Immature natural killer cell (primary cell): ENCODE results near the gene SORCS2. TPM values are rescaled to one million over a fixed set of nuclear protein-coding genes. Genes with fewer than 3 reads are reported as not detected.

Experiments
- DNase-seq, 3 donors: peaks; one replicate each; pipeline ENCODE4 v3.0.0; 2022; ENCODE audit warnings: mixed read lengths in 1 of 3
- H3K27ac Mint-ChIP-seq, 6 donors: one replicate each; pipeline ENCODE4 v1.8.0; 2020; ENCODE audit warnings: mixed read lengths in 6 of 6, mild to moderate bottlenecking in 5 of 6, inconsistent platforms in 4 of 6, moderate library complexity in 3 of 6
- H3K27me3 Mint-ChIP-seq, 3 donors: one replicate each; pipeline ENCODE4 v1.8.0; 2020 to 2021; ENCODE audit warnings: low read depth in 3 of 3, mild to moderate bottlenecking in 3 of 3, mixed read lengths in 3 of 3, moderate library complexity in 3 of 3, inconsistent platforms in 1 of 3
- H3K36me3 Mint-ChIP-seq, 3 donors: one replicate each; pipeline ENCODE4 v1.8.0; 2020; ENCODE audit warnings: mixed read lengths in 3 of 3, inconsistent platforms in 2 of 3, mild to moderate bottlenecking in 2 of 3
- H3K4me1 Mint-ChIP-seq, 2 donors: one replicate each; pipeline ENCODE4 v1.8.0; 2020; ENCODE audit warnings: inconsistent platforms in 2 of 2, mild to moderate bottlenecking in 2 of 2, mixed read lengths in 2 of 2, moderate library complexity in 1 of 2
- H3K4me3 Mint-ChIP-seq, 5 donors: one replicate each; pipeline ENCODE4 v1.8.0; 2020; ENCODE audit warnings: mild to moderate bottlenecking in 5 of 5, mixed read lengths in 5 of 5, inconsistent platforms in 3 of 5, moderate library complexity in 3 of 5
- H3K9me3 Mint-ChIP-seq, 6 donors: one replicate each; pipeline ENCODE4 v1.8.0; 2020; ENCODE audit warnings: mild to moderate bottlenecking in 6 of 6, mixed read lengths in 6 of 6, inconsistent platforms in 4 of 6, moderate library complexity in 3 of 6
- polyA plus RNA-seq, 3 donors: library from polyadenylated mRNA; unstranded; fragments of 300-500 nt; fragmentation: Illumina TruSeq; gene quantifications; one replicate each; pipeline ENCODE4 v1.2.3, GENCODE V29; 2021

SORCS2 gene
- polyA plus RNA-seq, 3 donors from 2014 or later, result 0.04 to 0.16 TPM; not detected in 1

DNA sequence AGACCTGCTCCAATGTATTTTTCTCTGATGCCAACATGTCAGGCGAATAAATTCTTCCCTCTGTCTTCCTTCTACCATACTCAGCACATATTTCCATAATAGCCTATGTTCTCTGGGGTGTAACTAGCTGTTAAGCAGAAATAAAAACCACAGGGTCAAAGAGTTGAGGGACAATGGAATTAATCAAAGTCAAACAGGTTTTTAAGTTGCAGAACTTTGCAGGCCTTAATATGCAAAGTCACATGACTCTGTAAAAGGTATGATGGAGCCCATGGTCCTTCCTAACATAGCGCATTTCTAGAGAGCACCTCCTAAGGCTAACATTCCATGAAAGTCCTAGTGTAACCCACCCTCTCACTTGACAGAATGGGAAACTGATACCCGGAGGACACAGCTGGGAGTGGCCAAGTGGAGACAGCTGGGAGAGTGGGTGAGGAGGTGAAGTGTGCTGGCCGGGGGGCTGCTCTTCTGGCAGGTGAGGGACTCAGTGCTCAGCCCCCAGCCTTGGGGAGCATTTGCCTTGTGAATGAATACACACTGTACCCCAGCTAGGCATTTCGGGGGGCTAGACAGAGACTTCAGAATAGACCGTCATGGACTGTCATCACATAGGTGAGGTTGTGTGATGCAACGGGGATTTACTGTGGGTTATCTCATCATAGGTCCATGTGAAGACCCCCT, 8.4 kb upstream of the SORCS2 start:
- Mint-ChIP-seq H3K4me1 (peaks cover 13 to 14% of the 10 kb centered on the region in 2 donors), H3K36me3 (peaks cover 6 to 7% (median 6%) of the 10 kb centered on the region in 3 donors), H3K27ac (peak overlapping the region in 2 of 6 donors; percentile 18 to 31), H3K9me3 (peaks cover 0 to 9% (median 8%) of the 10 kb centered on the region in 6 donors), H3K27me3 (peaks cover 6 to 12% (median 8%) of the 10 kb centered on the region in 3 donors), H3K4me3 (peak overlapping the region in 1 of 5 donors; percentile 54)
- no peak for DNase-seq

DNA sequence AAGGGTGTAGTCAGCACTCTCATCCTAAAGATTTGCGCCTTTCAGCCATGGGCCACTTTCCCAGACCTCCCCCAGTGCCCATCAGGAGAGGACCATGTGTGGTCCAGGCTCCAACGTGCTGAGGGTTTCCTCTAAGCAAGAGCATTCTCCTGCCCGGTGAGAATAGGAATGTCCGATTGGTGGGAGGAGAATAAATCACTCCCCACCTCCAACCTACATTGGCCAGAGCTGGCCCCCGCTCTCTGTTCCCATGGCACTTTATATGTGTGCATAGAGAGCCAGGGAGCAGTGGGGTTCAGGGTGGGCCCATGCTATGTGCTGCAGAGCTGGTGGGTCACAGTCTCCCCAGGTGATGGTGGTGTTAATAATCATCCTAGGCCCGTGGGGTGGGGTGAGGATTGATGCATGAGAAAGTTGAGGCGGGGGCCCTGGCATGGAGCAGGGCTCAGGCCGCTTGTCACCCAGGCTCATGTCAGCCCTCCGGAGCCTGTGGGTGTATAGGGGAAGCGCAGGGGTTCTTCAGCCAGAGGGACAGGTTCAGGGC, 6.8 kb upstream of the SORCS2 start:
- no peak for DNase-seq
- Mint-ChIP-seq H3K9me3 (no peaks in the 10 kb centered on the region), H3K27me3 (peaks cover 6 to 12% (median 9%) of the 10 kb centered on the region in 3 donors), H3K36me3 (no peaks in the 10 kb centered on the region), H3K4me3 (no peak overlapping the region), H3K27ac (no peak overlapping the region), H3K4me1 (peaks cover 13 to 14% of the 10 kb centered on the region in 2 donors)

DNA sequence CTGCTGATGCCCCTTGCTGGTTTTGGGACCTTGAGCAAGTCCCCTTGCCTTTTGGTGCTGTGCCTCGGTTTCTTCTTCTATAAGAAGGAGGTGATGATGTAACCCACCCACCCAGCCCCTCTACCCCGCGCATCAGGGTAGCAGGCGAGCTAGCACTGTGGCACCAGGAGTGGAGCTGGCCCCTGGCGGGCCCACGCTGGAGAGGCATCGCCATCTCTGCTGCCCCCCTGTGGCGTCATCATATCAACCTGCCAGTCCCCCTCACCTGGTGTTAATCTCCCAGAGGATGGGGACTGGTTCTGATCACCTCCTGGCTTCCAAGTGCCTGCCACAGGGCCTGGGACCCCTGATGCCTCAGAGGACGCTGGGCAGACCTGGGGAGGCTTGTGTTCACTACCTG, 6.3 kb upstream of the SORCS2 start:
- Mint-ChIP-seq H3K4me3 (no peak overlapping the region), H3K36me3 (no peaks in the 10 kb centered on the region), H3K27ac (no peak overlapping the region), H3K9me3 (no peaks in the 10 kb centered on the region), H3K4me1 (peaks cover 13 to 14% of the 10 kb centered on the region in 2 donors), H3K27me3 (peaks cover 6 to 15% (median 9%) of the 10 kb centered on the region in 3 donors)
- DNase-seq, result no peak

DNA sequence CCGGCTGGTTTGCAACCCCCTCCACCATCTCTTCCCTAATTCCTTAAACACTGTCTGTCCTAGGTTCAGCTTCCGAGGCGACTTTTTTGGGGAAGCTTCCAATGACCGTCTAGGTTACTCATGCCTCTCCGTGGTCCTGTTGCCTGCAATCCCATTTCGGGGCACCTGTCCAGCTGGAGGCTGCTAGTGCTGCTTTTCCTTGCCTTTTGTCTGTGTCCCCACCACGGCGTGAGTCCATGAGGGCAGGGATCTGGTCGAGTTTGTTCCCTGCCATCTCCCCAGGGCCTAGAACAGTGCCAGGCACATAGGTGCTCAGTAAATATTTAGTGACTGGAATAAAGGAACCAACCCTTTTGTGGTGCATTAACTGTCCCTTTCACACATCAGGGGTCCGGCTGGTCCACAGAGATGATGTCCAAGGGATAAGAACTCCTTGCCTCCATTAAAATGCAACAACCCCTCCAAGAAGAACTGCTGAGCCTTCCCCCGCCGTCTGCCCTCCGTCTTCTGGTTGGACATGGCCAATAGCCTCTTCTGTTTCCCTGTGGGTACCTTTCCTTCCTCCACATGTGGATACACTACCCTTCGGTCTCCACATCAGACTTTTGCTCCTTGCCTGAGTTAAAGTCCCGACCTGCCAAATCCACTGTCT, 5.7 kb upstream of the SORCS2 start:
- Mint-ChIP-seq H3K27me3 (peaks cover 6 to 12% (median 9%) of the 10 kb centered on the region in 3 donors), H3K36me3 (no peaks in the 10 kb centered on the region), H3K4me1 (peaks cover 13 to 14% of the 10 kb centered on the region in 2 donors), H3K27ac (no peak overlapping the region), H3K4me3 (no peak overlapping the region), H3K9me3 (no peaks in the 10 kb centered on the region)
- DNase-seq, result no peak

DNA sequence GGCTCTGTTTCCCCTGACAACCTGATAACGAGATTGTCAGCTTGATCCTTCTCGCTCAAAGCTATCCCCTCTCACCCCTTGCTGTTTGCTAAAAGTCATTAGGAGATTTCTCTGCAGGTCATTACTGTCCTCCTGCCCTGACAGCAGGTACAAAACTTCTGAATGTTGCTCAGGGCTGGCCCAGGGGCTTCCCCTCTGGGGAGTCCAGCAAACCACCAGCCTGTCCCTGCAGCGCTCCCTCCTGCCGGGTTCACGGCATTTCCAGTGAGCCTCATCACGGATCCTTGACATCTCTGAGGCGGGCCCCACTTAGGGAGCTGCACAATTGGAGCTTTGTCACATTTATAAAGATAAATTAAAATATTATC, 5.2 kb upstream of the SORCS2 start:
- peaks cover 13 to 14% of the 10 kb centered on the region in 2 donors for H3K4me1 Mint-ChIP-seq
- H3K9me3 Mint-ChIP-seq, result no peaks in the 10 kb centered on the region
- H3K27me3 Mint-ChIP-seq, result peaks cover 6 to 14% (median 9%) of the 10 kb centered on the region in 3 donors
- H3K36me3 Mint-ChIP-seq, result no peaks in the 10 kb centered on the region
- H3K4me3 Mint-ChIP-seq, result no peak overlapping the region
- DNase-seq, result no peak
- H3K27ac Mint-ChIP-seq, result no peak overlapping the region

DNA sequence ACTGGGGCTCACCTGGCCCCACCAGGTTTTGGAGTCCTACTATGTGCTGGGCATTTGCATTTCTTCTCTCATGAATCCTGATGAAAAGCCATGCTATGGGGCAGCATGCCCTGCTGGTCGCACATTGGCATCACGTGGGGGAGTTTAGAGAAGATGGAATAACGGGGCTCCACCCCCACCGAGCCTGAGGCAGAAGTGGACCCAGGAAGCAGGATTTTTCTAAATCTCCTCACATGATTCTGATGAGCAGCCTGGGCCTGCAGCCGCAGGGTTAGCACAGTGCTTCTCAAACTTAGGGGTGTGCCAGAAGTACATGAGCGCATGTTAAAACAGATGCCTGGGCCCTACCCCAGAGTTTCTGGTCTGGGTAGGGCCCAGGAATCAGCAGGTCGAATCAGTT, 4.6 kb upstream of the SORCS2 start:
- Mint-ChIP-seq H3K4me3 (no peak overlapping the region), H3K27ac (no peak overlapping the region), H3K9me3 (no peaks in the 10 kb centered on the region), H3K36me3 (no peaks in the 10 kb centered on the region), H3K27me3 (peaks cover 6 to 14% (median 9%) of the 10 kb centered on the region in 3 donors), H3K4me1 (peaks cover 12 to 13% of the 10 kb centered on the region in 2 donors)
- no peak for DNase-seq

DNA sequence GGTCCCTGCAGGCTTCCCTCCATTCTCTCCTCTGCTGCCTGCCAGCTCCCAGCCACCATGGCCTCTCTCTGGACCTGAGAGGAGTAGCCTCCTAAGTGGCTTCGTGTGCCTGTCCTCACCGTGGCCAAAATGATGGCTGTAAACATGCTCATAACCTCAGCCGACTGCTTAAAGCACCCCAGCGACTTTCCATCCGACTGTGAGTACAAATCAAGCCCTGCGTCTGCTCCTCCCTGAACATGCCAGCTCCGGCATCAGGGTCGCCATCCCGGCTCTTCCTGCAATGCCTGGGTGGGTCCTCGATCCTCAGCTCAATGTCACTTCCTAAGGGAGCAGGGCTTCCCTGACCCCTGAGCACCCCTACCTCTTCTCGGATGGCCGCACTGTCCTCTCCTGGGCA, 3.3 kb upstream of the SORCS2 start:
- Mint-ChIP-seq H3K4me3 (no peak overlapping the region), H3K27me3 (peaks cover 6 to 10% (median 7%) of the 10 kb centered on the region in 3 donors), H3K9me3 (no peaks in the 10 kb centered on the region), H3K27ac (no peak overlapping the region), H3K36me3 (no peaks in the 10 kb centered on the region), H3K4me1 (no peaks in the 10 kb centered on the region)
- DNase-seq, result no peak

DNA sequence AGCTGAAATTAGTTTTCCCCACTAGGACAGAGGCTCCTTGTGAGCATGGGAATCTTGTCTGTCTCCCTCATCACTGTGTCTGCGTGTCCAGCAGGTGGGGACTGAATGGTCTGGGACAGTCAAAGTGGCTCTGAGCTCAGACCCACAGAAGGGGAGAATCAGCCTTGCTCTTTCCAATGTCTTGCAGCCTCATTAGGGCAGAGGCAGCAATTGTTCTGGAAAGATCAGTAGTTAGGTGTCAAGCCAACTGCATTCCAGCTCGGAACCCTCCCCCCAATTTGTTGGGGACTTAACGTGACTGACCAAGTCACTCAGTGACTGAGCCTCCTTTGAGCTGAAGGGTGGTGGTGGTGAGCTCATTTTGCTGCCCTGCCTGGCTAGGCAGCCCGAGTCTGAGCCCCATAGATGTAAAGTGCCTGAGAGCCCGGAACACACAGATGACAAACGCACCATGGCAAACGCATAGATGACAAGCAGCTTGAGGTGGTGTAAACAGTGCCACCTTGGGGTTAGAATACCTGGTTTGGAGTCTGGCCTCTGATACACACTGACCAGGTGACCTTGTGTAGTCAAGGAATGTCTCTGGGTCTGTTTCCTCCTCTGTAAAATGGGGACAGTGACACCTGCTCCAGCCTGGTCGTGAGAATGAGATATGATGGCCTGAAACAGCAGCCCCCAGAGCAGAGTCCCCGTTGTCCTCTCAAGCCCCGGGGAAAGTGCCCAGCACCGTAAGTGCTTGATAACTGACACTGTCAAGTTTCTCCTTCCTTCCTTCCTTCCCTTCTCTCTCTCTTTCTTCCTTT, 2.7 kb upstream of the SORCS2 start:
- no peak for DNase-seq
- H3K27ac Mint-ChIP-seq, result no peak overlapping the region
- no peaks in the 10 kb centered on the region for H3K4me1 Mint-ChIP-seq
- H3K9me3 Mint-ChIP-seq, result no peaks in the 10 kb centered on the region
- no peak overlapping the region for H3K4me3 Mint-ChIP-seq
- H3K36me3 Mint-ChIP-seq, result no peaks in the 10 kb centered on the region
- peaks cover 8 to 16% (median 11%) of the 10 kb centered on the region in 3 donors for H3K27me3 Mint-ChIP-seq

DNA sequence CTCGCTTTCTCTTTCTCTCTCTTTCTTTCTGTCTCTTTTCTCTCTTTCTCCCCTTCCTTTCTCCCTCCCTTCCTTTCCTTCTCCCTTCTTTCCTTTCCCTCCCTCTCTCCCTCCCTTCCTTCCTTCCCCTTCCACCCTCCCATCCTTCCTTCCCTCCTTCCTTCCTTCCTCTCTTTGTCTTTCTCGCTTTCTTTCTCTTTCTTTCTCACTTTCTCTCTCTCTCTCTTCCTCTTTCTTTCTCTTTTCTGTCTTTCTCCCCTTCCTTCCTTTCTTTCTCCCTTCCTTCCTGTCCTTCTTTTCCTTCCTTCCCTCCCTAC, 2.1 kb upstream of the SORCS2 start:
- H3K9me3 Mint-ChIP-seq, result no peaks in the 10 kb centered on the region
- H3K4me3 Mint-ChIP-seq, result no peak overlapping the region
- H3K27ac Mint-ChIP-seq, result no peak overlapping the region
- H3K27me3 Mint-ChIP-seq, result peaks cover 7 to 19% (median 11%) of the 10 kb centered on the region in 3 donors
- H3K36me3 Mint-ChIP-seq, result no peaks in the 10 kb centered on the region
- H3K4me1 Mint-ChIP-seq, result no peaks in the 10 kb centered on the region
- DNase-seq, result no peak

DNA sequence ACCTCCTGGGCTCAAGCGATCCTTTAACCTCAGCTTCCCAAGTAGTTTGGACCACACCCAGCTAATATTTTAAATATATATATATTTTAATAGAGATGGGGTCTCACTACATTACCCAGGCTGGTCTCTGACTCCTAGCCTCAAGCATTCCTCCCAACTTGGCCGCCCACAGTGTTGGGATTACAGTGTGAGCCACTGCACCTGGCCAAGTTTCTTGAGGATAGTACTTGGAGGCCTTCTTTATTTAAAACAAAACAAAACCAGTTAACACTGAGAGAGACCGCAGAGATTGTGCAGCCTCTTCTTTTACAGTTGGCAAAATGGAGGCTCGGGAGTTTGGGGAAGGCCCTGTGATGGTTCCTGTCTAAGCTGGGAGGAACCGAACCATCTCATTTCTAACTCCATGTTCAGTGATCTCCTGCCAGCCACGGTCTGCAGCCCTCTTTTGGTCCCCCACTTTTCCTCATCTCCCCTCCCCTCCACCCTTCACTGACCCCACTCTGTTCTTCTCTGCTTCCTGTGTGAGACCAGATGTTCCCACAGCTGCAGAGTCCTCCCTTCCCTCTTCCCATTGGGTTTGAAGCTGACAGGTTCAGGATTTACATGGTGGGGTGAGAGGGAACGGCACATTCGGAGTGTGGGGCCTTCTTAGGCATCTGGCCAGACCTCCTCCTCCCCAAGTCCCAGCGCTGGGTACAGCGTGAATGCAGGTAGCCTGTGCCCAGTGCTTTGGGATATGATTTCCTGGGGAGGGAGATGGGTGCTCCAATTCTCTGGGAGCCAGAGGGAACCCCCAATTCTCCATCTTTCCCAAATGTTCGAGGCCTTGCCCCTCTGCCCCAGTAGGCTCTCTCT, 1.4 kb upstream of the SORCS2 start:
- H3K9me3 Mint-ChIP-seq, result no peaks in the 10 kb centered on the region
- H3K27me3 Mint-ChIP-seq, result peaks cover 6 to 19% (median 11%) of the 10 kb centered on the region in 3 donors
- no peaks in the 10 kb centered on the region for H3K4me1 Mint-ChIP-seq
- no peak for DNase-seq
- H3K36me3 Mint-ChIP-seq, result no peaks in the 10 kb centered on the region
- H3K27ac Mint-ChIP-seq, result no peak overlapping the region
- no peak overlapping the region for H3K4me3 Mint-ChIP-seq

DNA sequence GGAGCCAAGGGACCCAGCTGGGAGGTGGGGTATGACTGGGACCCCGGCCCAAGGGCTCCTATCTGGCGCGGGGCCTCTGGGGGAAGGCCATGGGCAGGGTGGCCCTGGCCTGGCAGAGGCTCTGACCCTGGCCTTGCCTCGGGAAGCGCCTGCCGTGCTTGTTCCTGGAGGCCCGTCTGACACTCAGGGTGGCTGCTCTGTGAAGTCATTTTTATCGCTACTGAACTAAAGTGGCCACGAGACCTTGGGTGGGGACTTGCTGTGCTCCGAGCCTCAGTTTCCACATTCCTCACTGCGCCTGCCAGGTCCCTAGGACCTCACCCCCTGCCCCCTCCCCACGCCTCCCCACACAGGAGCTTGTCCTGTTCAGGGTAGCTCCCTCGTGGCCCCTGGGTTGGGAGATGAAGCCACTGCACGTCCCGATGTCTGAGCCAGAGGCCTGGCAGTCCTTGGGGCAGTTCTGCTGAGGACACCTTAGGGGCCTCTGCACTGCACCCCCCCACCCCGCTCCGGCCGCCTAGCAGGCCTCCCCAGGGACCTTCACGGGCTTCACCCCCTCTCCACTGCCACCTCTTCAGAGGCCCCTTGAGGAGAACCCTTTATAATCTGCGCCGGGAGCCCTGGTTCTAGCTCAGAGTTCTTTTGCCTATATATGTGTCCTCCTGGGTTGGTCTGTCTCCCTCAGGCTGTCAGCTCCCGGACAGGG, 639 bp upstream of the SORCS2 start:
- H3K4me3 Mint-ChIP-seq, result peak overlapping the region; percentile 38 to 75 (median 49)
- H3K27me3 Mint-ChIP-seq, result peaks cover 6 to 17% (median 11%) of the 10 kb centered on the region in 3 donors
- no peaks in the 10 kb centered on the region for H3K9me3 Mint-ChIP-seq
- H3K36me3 Mint-ChIP-seq, result no peaks in the 10 kb centered on the region
- H3K27ac Mint-ChIP-seq, result no peak overlapping the region
- H3K4me1 Mint-ChIP-seq, result no peaks in the 10 kb centered on the region
- DNase-seq, result no peak

DNA sequence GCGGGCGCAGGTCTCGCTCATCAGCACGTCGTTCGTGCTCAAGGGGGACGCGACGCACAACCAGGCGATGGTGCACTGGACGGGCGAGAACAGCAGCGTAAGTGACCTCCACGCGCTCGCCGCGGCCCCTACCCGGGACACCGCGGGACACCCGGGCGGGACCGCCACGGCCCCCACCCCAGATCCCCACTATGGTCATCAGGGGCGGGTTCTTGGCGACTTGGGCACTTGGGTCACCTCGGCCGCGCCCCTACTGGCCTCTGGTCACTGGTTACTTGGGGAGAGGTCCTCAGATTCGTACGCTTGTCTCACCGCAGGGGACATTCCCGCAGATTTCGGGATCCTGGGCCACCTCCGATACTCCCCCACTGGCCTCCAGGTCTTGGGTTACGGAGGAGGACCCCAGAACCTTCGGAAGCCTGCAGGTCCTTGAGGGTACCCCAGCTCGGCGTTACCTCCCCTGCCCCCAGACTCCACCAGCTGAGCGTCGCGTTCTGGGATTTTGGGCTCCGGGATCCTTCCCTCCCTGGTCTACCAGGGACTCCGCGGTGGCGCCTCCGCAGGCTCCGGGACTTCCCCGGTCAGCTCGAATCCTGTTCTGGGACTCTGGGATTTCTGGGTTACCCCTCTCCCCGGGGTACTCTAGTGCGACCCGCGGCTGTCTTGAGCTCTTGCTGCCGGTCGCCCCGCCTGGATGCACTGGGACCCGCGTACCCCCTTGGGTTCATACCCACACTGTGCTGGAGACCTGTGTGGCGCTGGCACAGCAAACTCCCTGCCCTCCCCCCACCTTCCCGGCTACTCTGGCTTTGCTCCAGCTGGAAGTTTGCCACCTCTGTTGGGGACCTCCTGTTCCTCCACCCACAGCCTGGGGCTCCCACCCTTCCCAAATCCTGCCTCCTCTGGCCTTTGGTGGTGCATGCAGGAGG, 956 bp downstream of the SORCS2 start:
- Mint-ChIP-seq H3K4me3 (peak overlapping the region in 3 of 5 donors; percentile 40 to 57 (median 44)), H3K4me1 (no peaks in the 10 kb centered on the region), H3K27me3 (peaks cover 6 to 19% (median 14%) of the 10 kb centered on the region in 3 donors), H3K27ac (no peak overlapping the region), H3K9me3 (no peaks in the 10 kb centered on the region), H3K36me3 (no peaks in the 10 kb centered on the region)
- DNase-seq, result no peak
